PC-3 (cell line): ENCODE measurements around the gene ZNF574. TPM values are rescaled to one million over a fixed set of nuclear protein-coding genes. Genes with fewer than 3 reads are reported as not detected.

ENCODE experiments used
- ATAC-seq: fragments of 200-7000 bp; cut with Tn5 transposase; 2 replicates; pipeline ENCODE4 v1.9.1; 2020; ENCODE audit warnings: mild to moderate bottlenecking, moderate library complexity
- BruUV-seq: library from RNA; stranded (reverse); fragments of 400-500 nt; replicated peaks from 2 replicates; lab custom pipeline; 2021; lab: Mats Ljungman, UMichigan
- CTCF ChIA-PET: fragments of 300-600 bp; sonication (Branson Sonifier 250); formaldehyde crosslinking; loops from one replicate; lab custom pipeline; 2022; ENCODE audit warnings: antibody characterized with exemption; lab: Charles Lee
- POLR2A ChIA-PET: fragments of 300-600 bp; sonication (Branson Sonifier 250); formaldehyde crosslinking; loops from one replicate; lab custom pipeline; 2022; ENCODE audit warnings: antibody characterized with exemption; ENCODE audit not compliant: unreplicated experiment; lab: Charles Lee
- DNase-seq: peaks from one replicate; pipeline ENCODE4 v3.0.0-alpha.2; 2015
- H2AFZ ChIP-seq: fragments of 300-600 bp; sonication (generic); 2 replicates; pipeline ENCODE4 v1.6.0; 2016; ENCODE audit warnings: antibody characterized with exemption, low read length
- H3F3A ChIP-seq: fragments of 300-600 bp; sonication (generic); one replicate; pipeline ENCODE4 v1.6.0; 2017; ENCODE audit warnings: antibody characterized with exemption, low read length, control low read depth, mild to moderate bottlenecking; ENCODE audit not compliant: unreplicated experiment
- H3K27ac ChIP-seq: fragments of 300-600 bp; sonication (generic); 2 replicates; pipeline ENCODE4 v1.5.1; 2016; ENCODE audit warnings: mild to moderate bottlenecking, low read length
- H3K27me3 ChIP-seq: fragments of 300-600 bp; sonication (generic); 2 replicates; pipeline ENCODE4 v1.6.1; 2016; ENCODE audit warnings: low read length, mixed read lengths
- H3K36me3 ChIP-seq: fragments of 300-600 bp; sonication (generic); 2 replicates; pipeline ENCODE4 v1.6.1; 2016; ENCODE audit warnings: low read depth, mixed run types, low read length, mixed read lengths
- H3K4me1 ChIP-seq: fragments of 300-600 bp; sonication (generic); 2 replicates; pipeline ENCODE4 v1.5.1; 2016; ENCODE audit warnings: low read length; ENCODE audit not compliant: insufficient read depth
- H3K4me2 ChIP-seq: fragments of 300-600 bp; sonication (generic); 2 replicates; pipeline ENCODE4 v1.6.0; 2016; ENCODE audit warnings: low read length
- H3K4me3 ChIP-seq: fragments of 300-600 bp; sonication (generic); 2 replicates; pipeline ENCODE4 v1.5.1; 2016; ENCODE audit warnings: mild to moderate bottlenecking, low read length, mixed read lengths
- H3K79me2 ChIP-seq: fragments of 300-600 bp; sonication (generic); 2 replicates; pipeline ENCODE4 v1.6.1; 2017; ENCODE audit warnings: low read length, mixed read lengths
- H3K9ac ChIP-seq: fragments of 300-600 bp; sonication (generic); 2 replicates; pipeline ENCODE4 v1.6.0; 2016; ENCODE audit warnings: mild to moderate bottlenecking, low read length
- H3K9me2 ChIP-seq: fragments of 300-600 bp; sonication (generic); replicated peaks from 2 replicates; pipeline ENCODE4 v1.6.1; 2016; ENCODE audit warnings: mixed run types, low read length, mixed read lengths
- H3K9me3 ChIP-seq: fragments of 300-600 bp; sonication (generic); 2 replicates; pipeline ENCODE4 v1.6.1; 2016; ENCODE audit warnings: low read length, mixed read lengths
- H4K20me1 ChIP-seq: fragments of 300-600 bp; sonication (generic); 2 replicates; pipeline ENCODE4 v1.6.1; 2016; ENCODE audit warnings: low read length, mixed read lengths
- CTCF ChIP-seq: fragments of 300-600 bp; sonication (generic); conservative IDR thresholded peaks from 2 replicates; pipeline ENCODE4 v1.5.1; 2017; ENCODE audit warnings: antibody characterized with exemption, low read depth, mild to moderate bottlenecking, low read length
- EZH2 ChIP-seq: fragments of 300-600 bp; sonication (generic); IDR thresholded peaks from one replicate; pipeline ENCODE4 v1.6.1; 2017; ENCODE audit warnings: antibody characterized with exemption, mild to moderate bottlenecking, low read length; ENCODE audit not compliant: unreplicated experiment
- EZH2phosphoT487 ChIP-seq: fragments of 300-600 bp; sonication (generic); IDR thresholded peaks from 2 replicates; pipeline ENCODE4 v1.6.1; 2018; ENCODE audit warnings: mild to moderate bottlenecking, antibody characterized with exemption, low read length, borderline replicate concordance
- intact Hi-C: fragments of 100-400 bp; cut with micrococcal nuclease; formaldehyde crosslinking; loops from 2 replicates; pipeline ENCODE4 v1.9.0; 2023
- total RNA-seq: library from RNA; depleted of rRNA; stranded (reverse); fragments of >200 nt; gene quantifications from 2 replicates; pipeline ENCODE4 v1.2.3, GENCODE V29; 2014

Gene ZNF574
- total RNA-seq, 1 experiment from 2014 or later, result 14.4 TPM

GRCh38 chr19:42079886-42080763 lies 4.2 kb downstream of the ZNF574 start:
- Histone ChIP-seq H4K20me1 (peaks cover 32% of the 10 kb centered on the region), H3K9me2 (no peaks in the 10 kb centered on the region), H3K4me2 (no peak overlapping the region), H3K4me3 (no peak overlapping the region), H3K4me1 (peaks cover 21% of the 10 kb centered on the region), H3F3A (no peaks in the 10 kb centered on the region), H2AFZ (no peak overlapping the region), H3K27me3 (no peaks in the 10 kb centered on the region), H3K9ac (no peak overlapping the region), H3K27ac (no peak overlapping the region), H3K79me2 (peaks cover 55% of the 10 kb centered on the region), H3K9me3 (no peaks in the 10 kb centered on the region), H3K36me3 (peaks cover 16% of the 10 kb centered on the region; the same call in 1 of the 2 replicates)
- CTCF ChIA-PET, result no interaction called here
- BruUV-seq, result no TSS peak
- ATAC-seq (no peak), DNase-seq (no peak)
- intact Hi-C loops, result no loop called here
- POLR2A ChIA-PET, result no interaction called here
- TF ChIP-seq CTCF, result no peak
- TF ChIP-seq EZH2, result no peak
- TF ChIP-seq EZH2phosphoT487, result no peak

- CTCF ChIA-PET, result no interaction called here
- H3K27me3 ChIP-seq, result no peaks in the 10 kb centered on the region
- TF ChIP-seq CTCF (no peak), EZH2 (no peak), EZH2phosphoT487 (no peak)
- H3F3A ChIP-seq, result no peaks in the 10 kb centered on the region
- no peak overlapping the region for H3K4me3 ChIP-seq
- intact Hi-C loops, result no loop called here
- POLR2A ChIA-PET, result no interaction called here
- no peak overlapping the region for H3K9ac ChIP-seq
- H3K36me3 ChIP-seq, result peaks cover 16% of the 10 kb centered on the region; the same call in 1 of the 2 replicates
- peaks cover 17% of the 10 kb centered on the region; the same call in 1 of the 2 replicates for H3K4me1 ChIP-seq
- no peak for DNase-seq
- peaks cover 55% of the 10 kb centered on the region for H3K79me2 ChIP-seq
- H4K20me1 ChIP-seq, result peaks cover 32% of the 10 kb centered on the region
- no peak overlapping the region for H2AFZ ChIP-seq
- no TSS peak for BruUV-seq
- H3K9me3 ChIP-seq, result no peaks in the 10 kb centered on the region
- no peak overlapping the region for H3K27ac ChIP-seq
- H3K4me2 ChIP-seq, result no peak overlapping the region
- no peaks in the 10 kb centered on the region for H3K9me2 ChIP-seq
- ATAC-seq, result no peak
Measured at GRCh38 chr19:42080764-42081375, 4.9 kb downstream of the ZNF574 start.
